Caco-2 (cell line): ENCODE measurements around the gene TIAM1. TPM values are rescaled to one million over a fixed set of nuclear protein-coding genes. Genes with fewer than 3 reads are reported as not detected.

Source experiments
- BruUV-seq: library from RNA; stranded (reverse); fragments of 400-500 nt; replicated peaks from 2 replicates; lab custom pipeline; 2021; lab: Mats Ljungman, UMichigan
- CTCF ChIA-PET: fragments of 300-600 bp; sonication (Branson Sonifier 250); formaldehyde crosslinking; loops from one replicate; lab custom pipeline; 2022; ENCODE audit warnings: antibody characterized with exemption; lab: Charles Lee
- POLR2A ChIA-PET: fragments of 300-600 bp; sonication (Branson Sonifier 250); formaldehyde crosslinking; loops from one replicate; lab custom pipeline; 2022; ENCODE audit warnings: antibody characterized with exemption; lab: Charles Lee
- DNase-seq, 2 experiments: peaks; one replicate each; pipeline versions ENCODE4 v3.0.0 to v3.0.0-alpha.2; 2020 to 2022
- H3K27me3 ChIP-seq: replicated peaks from 2 replicates; pipeline ENCODE4 v1.6.0; 2011; ENCODE audit warnings: low read length; ENCODE audit not compliant: control insufficient read depth, insufficient read depth
- H3K36me3 ChIP-seq: 2 replicates; pipeline ENCODE4 v1.5.1; 2011; ENCODE audit warnings: low read length; ENCODE audit not compliant: control insufficient read depth, insufficient read depth
- H3K4me1 ChIP-seq: fragments of 250-450 bp; sonication (Bioruptor Pico); 2 replicates; pipeline ENCODE4 v1.5.1; 2020; ENCODE audit warnings: mild to moderate bottlenecking
- H3K4me3 ChIP-seq: 2 replicates; pipeline ENCODE4 v1.5.1; 2011; ENCODE audit warnings: low read depth, mild to moderate bottlenecking, control low read depth, low read length
- H3K9me3 ChIP-seq: fragments of 250-450 bp; sonication (Bioruptor Pico); 2 replicates; pipeline ENCODE4 v1.5.1; 2020; ENCODE audit warnings: mild to moderate bottlenecking, moderate library complexity
- H3K27ac Mint-ChIP-seq: one replicate; pipeline ENCODE4 v1.8.0; 2022; ENCODE audit warnings: mixed read lengths; ENCODE audit not compliant: unreplicated experiment
- H3K27me3 Mint-ChIP-seq: one replicate; pipeline ENCODE4 v1.8.0; 2022; ENCODE audit warnings: mixed read lengths; ENCODE audit not compliant: insufficient read depth, unreplicated experiment
- H3K36me3 Mint-ChIP-seq: one replicate; pipeline ENCODE4 v1.8.0; 2022; ENCODE audit warnings: mild to moderate bottlenecking, mixed read lengths; ENCODE audit not compliant: insufficient read depth, unreplicated experiment
- H3K4me1 Mint-ChIP-seq: one replicate; pipeline ENCODE4 v1.8.0; 2022; ENCODE audit warnings: low read depth, mixed read lengths; ENCODE audit not compliant: unreplicated experiment
- H3K4me3 Mint-ChIP-seq: one replicate; pipeline ENCODE4 v1.8.0; 2022; ENCODE audit warnings: mild to moderate bottlenecking, moderate library complexity, mixed read lengths; ENCODE audit not compliant: unreplicated experiment
- H3K9me3 Mint-ChIP-seq: one replicate; pipeline ENCODE4 v1.8.0; 2022; ENCODE audit warnings: mixed read lengths; ENCODE audit not compliant: unreplicated experiment
- intact Hi-C: fragments of 100-400 bp; cut with micrococcal nuclease; formaldehyde crosslinking; loops from one replicate; pipeline ENCODE4 v1.10.0; 2022; ENCODE audit not compliant: unreplicated experiment
- total RNA-seq: library from RNA; stranded (reverse); gene quantifications from 2 replicates; pipeline ENCODE4 v1.2.3, GENCODE V29; 2022
- TF ChIP-seq, protein P1 (sequence below), 2 experiments: fragments of 200-600 bp in 1 of 2; IDR thresholded peaks; 1 replicate in 1 of 2; 2 replicates in 1 of 2; pipeline versions ENCODE4 v1.5.1 to v1.8.0; 2011 to 2022; ENCODE audit warnings: antibody characterized with exemption in 1 of 2, control low read depth in 1 of 2, inconsistent platforms in 1 of 2, low read depth in 1 of 2, low read length in 1 of 2, mild to moderate bottlenecking in 1 of 2, moderate library complexity in 1 of 2; ENCODE audit not compliant: insufficient read depth in 1 of 2, severe bottlenecking in 1 of 2, unreplicated experiment in 1 of 2

TIAM1 gene
- total RNA-seq, 1 experiment from 2014 or later: 5.2 TPM

- H3K4me3 Mint-ChIP-seq: no peak overlapping the region
- no TSS peak for BruUV-seq
- POLR2A ChIA-PET: no interaction called here
- H3K4me3 ChIP-seq: no peak overlapping the region
- H3K9me3 ChIP-seq: no peaks in the 10 kb centered on the region
- no peak for DNase-seq
- no peaks in the 10 kb centered on the region for H3K4me1 Mint-ChIP-seq
- no peaks in the 10 kb centered on the region for H3K9me3 Mint-ChIP-seq
- intact Hi-C loops: no loop called here
- H3K36me3 ChIP-seq: no peaks in the 10 kb centered on the region
- no peaks in the 10 kb centered on the region for H3K36me3 Mint-ChIP-seq
- H3K4me1 ChIP-seq: no peaks in the 10 kb centered on the region
- TF ChIP-seq, protein P1, sequence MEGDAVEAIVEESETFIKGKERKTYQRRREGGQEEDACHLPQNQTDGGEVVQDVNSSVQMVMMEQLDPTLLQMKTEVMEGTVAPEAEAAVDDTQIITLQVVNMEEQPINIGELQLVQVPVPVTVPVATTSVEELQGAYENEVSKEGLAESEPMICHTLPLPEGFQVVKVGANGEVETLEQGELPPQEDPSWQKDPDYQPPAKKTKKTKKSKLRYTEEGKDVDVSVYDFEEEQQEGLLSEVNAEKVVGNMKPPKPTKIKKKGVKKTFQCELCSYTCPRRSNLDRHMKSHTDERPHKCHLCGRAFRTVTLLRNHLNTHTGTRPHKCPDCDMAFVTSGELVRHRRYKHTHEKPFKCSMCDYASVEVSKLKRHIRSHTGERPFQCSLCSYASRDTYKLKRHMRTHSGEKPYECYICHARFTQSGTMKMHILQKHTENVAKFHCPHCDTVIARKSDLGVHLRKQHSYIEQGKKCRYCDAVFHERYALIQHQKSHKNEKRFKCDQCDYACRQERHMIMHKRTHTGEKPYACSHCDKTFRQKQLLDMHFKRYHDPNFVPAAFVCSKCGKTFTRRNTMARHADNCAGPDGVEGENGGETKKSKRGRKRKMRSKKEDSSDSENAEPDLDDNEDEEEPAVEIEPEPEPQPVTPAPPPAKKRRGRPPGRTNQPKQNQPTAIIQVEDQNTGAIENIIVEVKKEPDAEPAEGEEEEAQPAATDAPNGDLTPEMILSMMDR (IDR thresholded peaks at IDR 0.05; ENCODE audit: insufficient read depth in 1 of 2, low read depth in 1 of 2, low read length in 1 of 2, severe bottlenecking in 1 of 2, unreplicated experiment in 1 of 2): no peak
- no peak overlapping the region for H3K27ac Mint-ChIP-seq
- CTCF ChIA-PET: no interaction called here
- H3K27me3 Mint-ChIP-seq: no peaks in the 10 kb centered on the region
- H3K27me3 ChIP-seq: no peaks in the 10 kb centered on the region
Measured at GRCh38 chr21:31358158-31358557, 14.1 kb upstream of the TIAM1 start.

GRCh38 chr21:31356440-31356839 is 12.4 kb upstream of the TIAM1 start:
- Mint-ChIP-seq H3K27me3 (no peaks in the 10 kb centered on the region), H3K4me3 (no peak overlapping the region), H3K36me3 (no peaks in the 10 kb centered on the region), H3K4me1 (no peaks in the 10 kb centered on the region), H3K27ac (no peak overlapping the region), H3K9me3 (no peaks in the 10 kb centered on the region)
- DNase-seq: no peak
- Histone ChIP-seq H3K36me3 (no peaks in the 10 kb centered on the region), H3K4me1 (no peaks in the 10 kb centered on the region), H3K9me3 (no peaks in the 10 kb centered on the region), H3K4me3 (no peak overlapping the region), H3K27me3 (no peaks in the 10 kb centered on the region)
- no TSS peak for BruUV-seq
- POLR2A ChIA-PET: no interaction called here
- intact Hi-C loops: no loop called here
- TF ChIP-seq, protein P1 (IDR thresholded peaks at IDR 0.05; ENCODE audit: insufficient read depth in 1 of 2, low read depth in 1 of 2, low read length in 1 of 2, severe bottlenecking in 1 of 2, unreplicated experiment in 1 of 2): no peak
- CTCF ChIA-PET: no interaction called here

DNA sequence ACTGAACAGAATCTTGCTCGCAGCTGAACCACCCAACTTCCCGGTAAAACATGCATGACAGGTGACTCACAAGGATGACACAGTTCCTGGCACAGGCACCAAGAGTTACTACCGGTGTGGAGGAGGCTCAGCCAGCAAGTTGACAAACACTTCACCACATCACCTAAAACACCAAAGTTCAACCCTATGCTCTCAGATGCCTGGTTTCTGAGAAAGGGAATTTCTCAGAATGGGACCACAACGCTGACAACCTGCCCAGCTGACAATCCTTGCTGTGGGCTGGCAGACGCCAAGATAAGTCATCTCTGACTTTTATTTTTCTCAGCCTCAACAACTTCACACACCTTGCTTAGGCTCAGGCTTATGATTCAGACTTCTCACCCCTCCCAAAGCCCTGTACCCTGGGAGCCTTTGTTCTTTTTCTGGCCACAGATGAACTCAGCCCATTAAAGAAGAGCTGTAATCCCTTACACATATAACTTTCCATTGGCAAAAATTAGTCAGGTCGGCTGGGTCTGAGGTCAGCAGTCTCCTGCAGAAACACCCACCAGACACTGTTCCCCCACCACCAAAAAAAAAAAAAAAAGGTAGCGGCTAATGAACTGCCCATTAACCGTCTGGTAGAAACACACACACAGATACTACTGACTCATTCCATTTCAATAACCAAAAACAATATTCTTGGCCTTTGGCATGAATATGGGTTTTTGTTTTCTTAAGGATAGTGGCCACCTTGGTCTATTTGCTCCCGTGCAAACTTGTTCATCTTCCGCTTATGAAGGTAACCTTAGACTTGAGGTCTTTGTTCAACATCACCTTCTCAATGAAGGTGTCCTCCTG is 10.8 kb upstream of the TIAM1 start:
- intact Hi-C loops: no loop called here
- no peaks in the 10 kb centered on the region for H3K9me3 Mint-ChIP-seq
- Histone ChIP-seq H3K4me3 (no peak overlapping the region), H3K36me3 (no peaks in the 10 kb centered on the region), H3K4me1 (no peaks in the 10 kb centered on the region), H3K27me3 (no peaks in the 10 kb centered on the region), H3K9me3 (no peaks in the 10 kb centered on the region)
- no peaks in the 10 kb centered on the region for H3K4me1 Mint-ChIP-seq
- no TSS peak for BruUV-seq
- H3K36me3 Mint-ChIP-seq: no peaks in the 10 kb centered on the region
- H3K27me3 Mint-ChIP-seq: no peaks in the 10 kb centered on the region
- no peak overlapping the region for H3K27ac Mint-ChIP-seq
- CTCF ChIA-PET: interaction anchor here (0.6 kb wide), 1 partner anchor 225 kb away, joined by 4 read pairs; no protein-coding TSS in a partner anchor
- TF ChIP-seq, protein P1 (IDR thresholded peaks at IDR 0.05; ENCODE audit: insufficient read depth in 1 of 2, low read depth in 1 of 2, low read length in 1 of 2, severe bottlenecking in 1 of 2, unreplicated experiment in 1 of 2): no peak
- H3K4me3 Mint-ChIP-seq: no peak overlapping the region
- no peak for DNase-seq
- POLR2A ChIA-PET: no interaction called here
